Pulmonary artery endothelial cell (primary cell): Measurements from ENCODE around the gene STXBP5. TPM values are rescaled to one million over a fixed set of nuclear protein-coding genes. Genes with fewer than 3 reads are reported as not detected.

Experiments
- DNase-seq: peaks from one replicate; pipeline ENCODE4 v3.0.0-alpha.2; 2011; ENCODE audit warnings: low read depth, low spot score
- total RNA-seq: library from RNA; depleted of rRNA; stranded (reverse); fragments of >200 nt; gene quantifications from 2 replicates; pipeline ENCODE4 v1.2.3, GENCODE V29; 2014

Gene STXBP5
- total RNA-seq, 1 donor from 2014 or later, result 19.1 TPM

GRCh38 chr6:147430811-147431210, 226.6 kb downstream of the STXBP5 start:
- no peak for DNase-seq

GRCh38 chr6:147434076-147434475, 229.9 kb downstream of the STXBP5 start:
- DNase-seq, result no peak

- DNase-seq, result no peak
Observed at GRCh38 chr6:147434516-147434915, 230.3 kb downstream of the STXBP5 start.

GRCh38 chr6:147437615-147438014, 233.4 kb downstream of the STXBP5 start:
- no peak for DNase-seq

GRCh38 chr6:147438758-147439528, 234.7 kb downstream of the STXBP5 start:
- DNase-seq, result no peak
